HuH-7.5 (cell line): Measurements from ENCODE around the gene CSF1R.

ENCODE experiments used
- DNase-seq: peaks from one replicate; pipeline ENCODE4 v3.0.0; 2011; ENCODE audit warnings: low spot score

Gene CSF1R

GRCh38 chr5:150069672-150070627 is 16.4 kb downstream of the CSF1R start:
- DNase-seq, result no peak

- no peak for DNase-seq
These were observed 17.3 kb downstream of the CSF1R start for GRCh38 chr5:150068961-150069645.

GRCh38 chr5:150068472-150068871 is 17.9 kb downstream of the CSF1R start:
- DNase-seq, result no peak

GRCh38 chr5:150068071-150068470 is 18.3 kb downstream of the CSF1R start:
- no peak for DNase-seq

GRCh38 chr5:150067405-150067960 is 18.9 kb downstream of the CSF1R start:
- no peak for DNase-seq

- DNase-seq, result no peak
These were observed 19.4 kb downstream of the CSF1R start for GRCh38 chr5:150066901-150067396.

- no peak for DNase-seq
These were observed 19.9 kb downstream of the CSF1R start for GRCh38 chr5:150066436-150066835.

- no peak for DNase-seq
These were observed 20.5 kb downstream of the CSF1R start for GRCh38 chr5:150065886-150066285.

- DNase-seq, result no peak
These were observed 21.0 kb downstream of the CSF1R start for GRCh38 chr5:150065346-150065745.

GRCh38 chr5:150064681-150065220 is 21.6 kb downstream of the CSF1R start:
- DNase-seq, result no peak

GRCh38 chr5:150063638-150064037 is 22.7 kb downstream of the CSF1R start:
- DNase-seq, result no peak

- DNase-seq, result no peak
These were observed 24.0 kb downstream of the CSF1R start for GRCh38 chr5:150062216-150062922.

- DNase-seq, result no peak
These were observed 24.8 kb downstream of the CSF1R start for GRCh38 chr5:150061538-150061995.

GRCh38 chr5:150060471-150060870 is 25.9 kb downstream of the CSF1R start:
- DNase-seq, result no peak

- no peak for DNase-seq
These were observed 26.7 kb downstream of the CSF1R start for GRCh38 chr5:150059623-150060022.

- no peak for DNase-seq
These were observed 27.8 kb downstream of the CSF1R start for GRCh38 chr5:150058480-150059126.

- DNase-seq, result no peak
These were observed 28.4 kb downstream of the CSF1R start for GRCh38 chr5:150057996-150058395.

- no peak for DNase-seq
These were observed 28.8 kb downstream of the CSF1R start for GRCh38 chr5:150057511-150057910.

- no peak for DNase-seq
These were observed 29.3 kb downstream of the CSF1R start for GRCh38 chr5:150057052-150057451.

GRCh38 chr5:150056075-150056443 is 30.3 kb downstream of the CSF1R start:
- DNase-seq, result no peak
